ENCODE measurements around the gene PCDH12. TPM values are rescaled to one million over a fixed set of nuclear protein-coding genes. Genes with fewer than 3 reads are reported as not detected.

The PCDH12 gene
- total and polyA plus RNA-seq, 10 donors = 2.1 to 72.0 (median 33.4) TPM

DNA sequence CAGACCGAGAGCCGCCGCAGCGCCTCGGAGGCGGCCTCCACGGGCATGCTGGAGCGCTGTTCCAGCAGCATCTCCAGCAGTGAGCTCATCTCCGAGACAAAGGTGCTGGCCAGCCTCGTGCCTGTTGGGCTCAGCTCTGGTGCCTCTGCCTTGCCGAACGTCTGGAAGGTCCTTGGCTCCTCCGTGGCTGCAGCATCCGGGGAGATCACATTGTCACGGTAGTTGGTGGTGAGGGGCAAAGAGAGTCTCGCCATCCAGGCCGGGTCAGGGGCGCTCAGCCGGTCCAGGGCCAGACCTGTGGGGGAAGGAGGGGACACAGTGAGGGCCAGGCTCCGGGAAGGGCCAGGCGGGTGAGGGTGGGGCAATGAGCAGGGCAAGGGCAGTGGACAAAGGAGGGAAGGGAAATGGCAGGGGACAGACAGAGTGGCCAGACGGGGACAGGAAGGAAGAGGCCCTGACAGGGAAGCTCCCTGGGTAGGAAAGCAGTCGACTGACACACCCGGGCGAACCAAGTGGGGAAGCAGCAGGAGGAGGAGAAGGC is 12.4 kb downstream of the PCDH12 start:
- TF ChIP-seq POLR2A (IDR thresholded peaks at IDR 0.05) (no peak), POLR2AphosphoS5 (IDR thresholded peaks at IDR 0.05) (peak; percentile 70 to 83 (median 80))

DNA sequence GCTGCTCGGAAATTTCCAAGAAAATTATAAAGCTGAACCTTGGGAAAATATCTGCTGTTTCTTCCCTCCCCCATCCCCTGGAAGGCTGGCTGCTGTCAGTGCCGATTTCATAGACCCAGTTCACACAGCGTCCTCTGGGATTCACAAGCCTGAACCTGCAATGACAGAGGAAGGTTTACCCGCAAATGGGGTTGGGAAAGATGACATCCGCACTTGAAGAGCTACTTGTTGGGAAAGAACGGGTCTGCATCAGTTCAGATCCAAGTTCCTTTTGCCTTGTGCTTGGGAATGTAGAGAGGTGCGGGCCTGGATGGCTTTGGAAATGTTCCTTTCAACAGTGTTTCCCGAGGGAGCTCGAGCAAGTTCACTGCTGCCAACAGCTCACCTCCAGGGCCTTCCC is 13.9 kb downstream of the PCDH12 start:
- Histone ChIP-seq H3K9me3 (no peaks in the 10 kb centered on the region), H3K27me3 (replicated peaks in 1 of 7) (no peaks in the 10 kb centered on the region), H3K4me3 (no peak overlapping the region), H3K36me3 (peaks cover 0 to 54% (median 10%) of the 10 kb centered on the region in 6 donors), H3K27ac (peak overlapping the region in 4 of 8 donors; percentile 29 to 69 (median 60)), H3K4me1 (peaks cover 16 to 89% (median 59%) of the 10 kb centered on the region in 6 donors)
- DNase-seq = no peak
- TF ChIP-seq POLR2A (IDR thresholded peaks at IDR 0.05) (no peak), CTCF (IDR thresholded peaks at IDR 0.05 in 8 of 11, conservative IDR thresholded peaks at IDR 0.05 in 3 of 11) (no peak), POLR2AphosphoS5 (IDR thresholded peaks at IDR 0.05) (peak in 1 of 3 donors; percentile 19)
- 75 to 86% (median 84%) methylated on average over 9 of the region's 9 CpGs for WGBS, 5 donors
- intact Hi-C loops (cut with DNase I; ENCODE audit: low total_unique reads) = no loop called here

More for the DNA sequence above, 12.4 kb downstream of the PCDH12 start:
- intact Hi-C loops (cut with DNase I; ENCODE audit: low total_unique reads) = no loop called here
- Histone ChIP-seq H3K27me3 (replicated peaks in 1 of 7) (no peaks in the 10 kb centered on the region), H3K4me1 (peaks cover 17 to 98% (median 66%) of the 10 kb centered on the region in 6 donors), H3K9me3 (no peaks in the 10 kb centered on the region), H3K36me3 (peaks cover 0 to 54% (median 5%) of the 10 kb centered on the region in 6 donors), H3K27ac (peak overlapping the region in 5 of 8 donors; percentile 29 to 69 (median 57)), H3K4me3 (no peak overlapping the region)
- peak; percentile 86 for DNase-seq
- WGBS, 5 donors = 53 to 70% (median 59%) methylated on average over 22 to 25 of the region's 25 CpGs

DNA sequence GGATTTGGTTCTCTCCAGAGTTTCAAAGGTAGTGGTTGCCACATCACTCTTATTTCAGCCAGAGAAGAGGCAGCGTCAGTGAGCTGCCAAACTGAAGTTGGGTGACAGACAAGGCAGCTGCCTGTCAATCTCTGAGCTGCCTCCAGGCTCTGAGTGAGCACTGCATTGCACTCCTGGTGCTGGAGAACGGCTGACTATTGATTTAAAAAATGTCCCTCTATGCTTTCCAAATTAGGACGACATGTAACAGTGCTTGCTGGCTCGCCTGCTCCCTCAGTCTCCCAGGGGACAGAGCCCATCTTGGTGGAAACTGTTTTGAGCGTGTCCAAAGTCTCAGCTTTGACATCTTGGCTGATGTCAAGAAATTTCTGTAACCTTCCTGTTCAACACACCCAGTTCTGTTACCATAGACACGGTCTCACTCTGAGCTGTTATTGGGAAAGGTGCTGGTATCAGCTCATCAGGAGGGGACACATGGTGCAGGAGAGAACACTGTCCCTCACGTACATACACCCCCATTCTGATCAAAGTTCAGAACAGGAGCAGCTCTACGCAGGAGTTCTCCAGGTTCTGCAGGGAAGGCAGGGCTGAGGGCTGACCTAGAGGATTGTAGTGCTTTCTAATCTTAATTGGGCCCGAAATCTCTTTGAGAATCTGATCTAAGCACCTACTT is 15.7 kb downstream of the PCDH12 start:
- no peak for DNase-seq
- H3K27ac ChIP-seq = peak overlapping the region in 5 of 8 donors; percentile 20 to 82 (median 65)
- H3K9me3 ChIP-seq = no peaks in the 10 kb centered on the region
- intact Hi-C loops (cut with DNase I; ENCODE audit: low total_unique reads) = no loop called here
- peaks cover 4 to 71% (median 44%) of the 10 kb centered on the region in 6 donors for H3K4me1 ChIP-seq
- WGBS, 5 donors = 82 to 89% (median 85%) methylated on average over 9 of the region's 9 CpGs
- H3K36me3 ChIP-seq = peaks cover 0 to 62% (median 28%) of the 10 kb centered on the region in 6 donors
- TF ChIP-seq POLR2AphosphoS5 (IDR thresholded peaks at IDR 0.05) (peak in 1 of 3 donors; percentile 1), CTCF (IDR thresholded peaks at IDR 0.05 in 8 of 11, conservative IDR thresholded peaks at IDR 0.05 in 3 of 11) (no peak)
- H3K27me3 ChIP-seq (replicated peaks in 1 of 7) = no peaks in the 10 kb centered on the region
- H3K4me3 ChIP-seq = no peak overlapping the region

DNA sequence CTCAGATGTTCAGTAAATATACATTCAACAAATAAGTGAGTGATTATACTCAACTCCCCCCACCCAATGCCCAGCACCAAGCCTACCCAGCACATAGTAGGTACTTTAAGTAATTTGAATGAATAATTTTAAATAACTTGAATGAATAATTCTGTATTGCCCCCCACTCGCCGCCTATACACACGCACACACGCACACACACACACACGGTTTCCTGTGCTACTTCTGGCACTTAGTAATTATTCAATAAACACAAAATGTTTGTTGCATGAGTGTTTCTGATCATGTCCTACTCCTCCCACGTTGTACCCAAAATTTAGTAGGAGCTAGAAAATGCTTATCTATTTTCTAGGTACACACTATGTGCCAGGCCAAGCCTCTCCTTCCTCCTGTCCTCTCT is 16.2 kb downstream of the PCDH12 start:
- TF ChIP-seq POLR2A (IDR thresholded peaks at IDR 0.05) (no peak), CTCF (IDR thresholded peaks at IDR 0.05 in 8 of 11, conservative IDR thresholded peaks at IDR 0.05 in 3 of 11) (no peak), POLR2AphosphoS5 (IDR thresholded peaks at IDR 0.05) (no peak)
- intact Hi-C loops (cut with DNase I; ENCODE audit: low total_unique reads) = no loop called here
- no peak for DNase-seq
- H3K9me3 ChIP-seq = no peaks in the 10 kb centered on the region
- 74 to 86% (median 81%) methylated on average over 6 of the region's 6 CpGs for WGBS, 5 donors
- H3K36me3 ChIP-seq = peaks cover 0 to 68% (median 33%) of the 10 kb centered on the region in 6 donors
- no peaks in the 10 kb centered on the region for H3K27me3 ChIP-seq (replicated peaks in 1 of 7)
- peaks cover 0 to 66% (median 40%) of the 10 kb centered on the region in 6 donors for H3K4me1 ChIP-seq
- H3K4me3 ChIP-seq = no peak overlapping the region
- H3K27ac ChIP-seq = peak overlapping the region in 5 of 8 donors; percentile 62 to 82 (median 75)

Measured in spleen (tissue), 11 donors.